A673 (cell line): Measurements from ENCODE around the gene LILRA2.
"Not testable (repeated sequence)": the region's sequence is repeated elsewhere in the genome, so short reads cannot be mapped to it uniquely, and the experiment has no call there.

Experiments
- EZH2 ChIP-seq: fragments of 200-600 bp; sonication (generic); IDR thresholded peaks from 2 replicates; pipeline ENCODE4 v1.6.1; 2017; ENCODE audit warnings: borderline replicate concordance, low read depth, mild to moderate bottlenecking, mixed read lengths, antibody characterized with exemption, low read length; ENCODE audit not compliant: poor library complexity, severe bottlenecking
- TF ChIP-seq, protein P1 (sequence below): fragments of 300-800, 200-600 bp; sonication (generic); conservative IDR thresholded peaks from 2 replicates; pipeline ENCODE4 v1.5.1; 2017; ENCODE audit warnings: low read depth, mild to moderate bottlenecking, antibody characterized with exemption, low read length, moderate library complexity, mixed read lengths

DNA sequence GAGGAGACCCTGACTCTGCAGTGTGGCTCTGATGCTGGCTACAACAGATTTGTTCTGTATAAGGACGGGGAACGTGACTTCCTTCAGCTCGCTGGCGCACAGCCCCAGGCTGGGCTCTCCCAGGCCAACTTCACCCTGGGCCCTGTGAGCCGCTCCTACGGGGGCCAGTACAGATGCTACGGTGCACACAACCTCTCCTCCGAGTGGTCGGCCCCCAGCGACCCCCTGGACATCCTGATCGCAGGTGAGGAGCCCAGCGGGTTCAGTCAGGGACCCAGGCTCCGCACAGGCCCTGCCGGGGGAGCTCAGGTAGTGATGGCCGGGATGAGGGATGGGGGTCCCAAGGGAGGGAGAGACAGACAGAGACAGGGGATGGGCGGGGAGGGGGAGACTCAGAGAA is 58.9 kb downstream of the LILRA2 start:
- TF ChIP-seq, protein P1, sequence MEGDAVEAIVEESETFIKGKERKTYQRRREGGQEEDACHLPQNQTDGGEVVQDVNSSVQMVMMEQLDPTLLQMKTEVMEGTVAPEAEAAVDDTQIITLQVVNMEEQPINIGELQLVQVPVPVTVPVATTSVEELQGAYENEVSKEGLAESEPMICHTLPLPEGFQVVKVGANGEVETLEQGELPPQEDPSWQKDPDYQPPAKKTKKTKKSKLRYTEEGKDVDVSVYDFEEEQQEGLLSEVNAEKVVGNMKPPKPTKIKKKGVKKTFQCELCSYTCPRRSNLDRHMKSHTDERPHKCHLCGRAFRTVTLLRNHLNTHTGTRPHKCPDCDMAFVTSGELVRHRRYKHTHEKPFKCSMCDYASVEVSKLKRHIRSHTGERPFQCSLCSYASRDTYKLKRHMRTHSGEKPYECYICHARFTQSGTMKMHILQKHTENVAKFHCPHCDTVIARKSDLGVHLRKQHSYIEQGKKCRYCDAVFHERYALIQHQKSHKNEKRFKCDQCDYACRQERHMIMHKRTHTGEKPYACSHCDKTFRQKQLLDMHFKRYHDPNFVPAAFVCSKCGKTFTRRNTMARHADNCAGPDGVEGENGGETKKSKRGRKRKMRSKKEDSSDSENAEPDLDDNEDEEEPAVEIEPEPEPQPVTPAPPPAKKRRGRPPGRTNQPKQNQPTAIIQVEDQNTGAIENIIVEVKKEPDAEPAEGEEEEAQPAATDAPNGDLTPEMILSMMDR, result not testable (repeated sequence)
- not testable (repeated sequence) for TF ChIP-seq EZH2
